HCT116 (cell line): ENCODE results near the gene ARPC1A. TPM values are rescaled to one million over a fixed set of nuclear protein-coding genes. Genes with fewer than 3 reads are reported as not detected.

ENCODE experiments used
- ATAC-seq: fragments of 200-7000 bp; cut with Tn5 transposase; 2 replicates; pipeline ENCODE4 v1.9.1; 2020; ENCODE audit warnings: mild to moderate bottlenecking, moderate library complexity
- BruUV-seq: library from RNA; stranded (reverse); fragments of 400-500 nt; replicated peaks from 2 replicates; lab custom pipeline; 2021; lab: Mats Ljungman, UMichigan
- CTCF ChIA-PET: fragments of 300-600 bp; sonication (Branson Sonifier 250); formaldehyde crosslinking; loops from one replicate; lab custom pipeline; 2021; ENCODE audit warnings: antibody characterized with exemption; lab: Charles Lee
- POLR2A ChIA-PET: fragments of 300-600, 350-600 bp; sonication (Branson Sonifier 250); formaldehyde crosslinking; loops from one replicate; lab custom pipeline; 2021; ENCODE audit warnings: antibody characterized with exemption; lab: Charles Lee
- RAD21 ChIA-PET, 2 experiments: fragments of 300-600 bp; sonication (Branson Sonifier 250); formaldehyde crosslinking; loops; one replicate each; lab custom pipeline; 2023; ENCODE audit warnings: low total read pairs in 2 of 2; ENCODE audit not compliant: uncharacterized antibody in 2 of 2, unreplicated experiment in 2 of 2, low non-redundant PET in 1 of 2; lab: Charles Lee
- DNase-seq: peaks from one replicate; pipeline ENCODE4 v3.0.0-alpha.2; 2010; ENCODE audit warnings: low read depth, low spot score
- H2AFZ ChIP-seq: fragments of 200-600 bp; shearing (Covaris generic), sonication (generic); 2 replicates; pipeline ENCODE4 v1.6.1; 2017; ENCODE audit warnings: low read depth, mixed run types, mixed read lengths, antibody characterized with exemption, low read length; ENCODE audit not compliant: poor library complexity, severe bottlenecking
- H3K27ac ChIP-seq: 2 replicates; pipeline ENCODE4 v1.5.1; 2012; ENCODE audit warnings: low read depth, low read length
- H3K27me3 ChIP-seq: fragments of 200-600 bp; sonication (generic); 2 replicates; pipeline ENCODE4 v1.6.1; 2016; ENCODE audit warnings: mixed run types, low read length, mixed read lengths; ENCODE audit not compliant: insufficient read depth
- H3K36me3 ChIP-seq, 2 experiments: fragments of 200-500 bp in 1 of 2; fragments of 200-600 bp in 1 of 2; sonication (Bioruptor generic) in 1 of 2; sonication (generic) in 1 of 2; 2 replicates each; pipeline versions ENCODE4 v1.5.1 to v1.6.1; 2014 to 2016; ENCODE audit warnings: low read length in 2 of 2, inconsistent platforms in 1 of 2, mixed read lengths in 1 of 2, mixed run types in 1 of 2; ENCODE audit not compliant: insufficient read depth in 2 of 2, control insufficient read depth in 1 of 2
- H3K4me1 ChIP-seq, 2 experiments: fragments of 200-600 bp in 1 of 2; sonication (generic) in 1 of 2; 2 replicates each; pipeline versions ENCODE4 v1.5.1 to v1.6.1; 2012 to 2017; ENCODE audit warnings: low read length in 2 of 2, inconsistent platforms in 1 of 2, mild to moderate bottlenecking in 1 of 2, mixed read lengths in 1 of 2, mixed run types in 1 of 2, moderate library complexity in 1 of 2; ENCODE audit not compliant: insufficient read depth in 2 of 2, control insufficient read depth in 1 of 2
- H3K4me2 ChIP-seq: fragments of 200-600 bp; sonication (generic); 2 replicates; pipeline ENCODE4 v1.6.1; 2017; ENCODE audit warnings: mixed run types, low read length, mixed read lengths
- H3K4me3 ChIP-seq, 2 experiments: fragments of 200-600 bp in 1 of 2; sonication (generic) in 1 of 2; replicated peaks in 1 of 2; 2 replicates each; pipeline ENCODE4 v1.5.1; 2011 to 2016; ENCODE audit warnings: low read length in 2 of 2, control low read depth in 1 of 2, low read depth in 1 of 2, mild to moderate bottlenecking in 1 of 2, mixed read lengths in 1 of 2, mixed run types in 1 of 2
- H3K79me2 ChIP-seq: fragments of 200-600 bp; sonication (generic); 2 replicates; pipeline ENCODE4 v1.6.1; 2017; ENCODE audit warnings: mild to moderate bottlenecking, mixed run types, low read length, moderate library complexity, mixed read lengths; ENCODE audit not compliant: insufficient read depth
- H3K9ac ChIP-seq: fragments of 200-600 bp; sonication (generic); 2 replicates; pipeline ENCODE4 v1.6.1; 2016; ENCODE audit warnings: low read length, mixed read lengths
- H3K9me2 ChIP-seq: fragments of 200-600 bp; sonication (generic), shearing (Covaris generic); 2 replicates; pipeline ENCODE4 v1.6.1; 2017; ENCODE audit warnings: mixed run types, mild to moderate bottlenecking, moderate library complexity; ENCODE audit not compliant: insufficient read depth
- H3K9me3 ChIP-seq, 2 experiments: fragments of 200-500 bp in 1 of 2; fragments of 200-600 bp in 1 of 2; sonication (Bioruptor generic) in 1 of 2; sonication (generic) in 1 of 2; 2 replicates each; pipeline ENCODE4 v1.6.1; 2014 to 2017; ENCODE audit warnings: low read length in 2 of 2, mixed read lengths in 2 of 2, inconsistent platforms in 1 of 2, low read depth in 1 of 2, mild to moderate bottlenecking in 1 of 2, mixed run types in 1 of 2, moderate library complexity in 1 of 2; ENCODE audit not compliant: control insufficient read depth in 1 of 2, insufficient read depth in 1 of 2
- H4K20me1 ChIP-seq: fragments of 200-600 bp; sonication (generic), shearing (Covaris generic); 2 replicates; pipeline ENCODE4 v1.6.1; 2017; ENCODE audit warnings: mixed run types, mild to moderate bottlenecking, moderate library complexity; ENCODE audit not compliant: insufficient read depth
- CBX3 ChIP-seq: IDR thresholded peaks from 2 replicates; pipeline ENCODE4 v1.6.1; 2012; ENCODE audit warnings: low read depth
- CEBPB ChIP-seq: IDR thresholded peaks from 2 replicates; pipeline ENCODE4 v1.6.1; 2012; ENCODE audit warnings: low read depth
- EGR1 ChIP-seq: IDR thresholded peaks from 2 replicates; pipeline ENCODE4 v1.6.1; 2012; ENCODE audit warnings: low read depth
- ELF1 ChIP-seq: IDR thresholded peaks from 2 replicates; pipeline ENCODE4 v1.6.1; 2012; ENCODE audit warnings: low read depth, borderline replicate concordance
- EZH2 ChIP-seq: fragments of 200-600 bp; sonication (generic); IDR thresholded peaks from 2 replicates; pipeline ENCODE4 v1.6.1; 2017; ENCODE audit warnings: antibody characterized with exemption, mixed run types
- EZH2phosphoT487 ChIP-seq: fragments of 200-600 bp; IDR thresholded peaks from 2 replicates; pipeline ENCODE4 v1.6.1; 2018; ENCODE audit warnings: antibody characterized with exemption, borderline replicate concordance
- FOSL1 ChIP-seq: IDR thresholded peaks from 2 replicates; pipeline ENCODE4 v1.6.1; 2012; ENCODE audit warnings: low read depth
- POLR2A ChIP-seq: IDR thresholded peaks from 2 replicates; pipeline ENCODE4 v1.7.0; 2011; ENCODE audit warnings: borderline replicate concordance; ENCODE audit not compliant: insufficient read depth, insufficient read length; ENCODE audit errors: extremely low read depth
- POLR2AphosphoS5 ChIP-seq: IDR thresholded peaks from 2 replicates; pipeline ENCODE4 v1.6.1; 2011; ENCODE audit warnings: mild to moderate bottlenecking, low read depth, low read length, moderate library complexity
- RAD21 ChIP-seq: IDR thresholded peaks from 2 replicates; pipeline ENCODE4 v1.6.1; 2012; ENCODE audit warnings: low read depth, mild to moderate bottlenecking
- SIN3A ChIP-seq: IDR thresholded peaks from 2 replicates; pipeline ENCODE4 v1.6.1; 2012; ENCODE audit warnings: low read depth
- SP1 ChIP-seq: IDR thresholded peaks from 2 replicates; pipeline ENCODE4 v1.6.1; 2012; ENCODE audit warnings: low read depth
- ZFX ChIP-seq: fragments of 450-650 bp; IDR thresholded peaks from 2 replicates; pipeline ENCODE4 v1.6.1; 2017
- ZNF274 ChIP-seq: fragments of 200-500 bp; sonication (Bioruptor generic); IDR thresholded peaks from 2 replicates; pipeline ENCODE4 v1.6.1; 2014; ENCODE audit warnings: mild to moderate bottlenecking, low read depth, low read length, inconsistent platforms
- intact Hi-C: fragments of 100-400 bp; cut with micrococcal nuclease; formaldehyde crosslinking; loops from 2 replicates; pipeline ENCODE4 v1.10.0; 2022
- total RNA-seq: library from RNA; stranded (reverse); gene quantifications from one replicate; pipeline ENCODE4 v1.2.1, GENCODE V29; 2021; ENCODE audit not compliant: unreplicated experiment
- TF ChIP-seq, protein P1 (sequence below): IDR thresholded peaks from 2 replicates; pipeline ENCODE4 v1.6.1; 2011; ENCODE audit warnings: mild to moderate bottlenecking, low read length, moderate library complexity; ENCODE audit not compliant: insufficient replicate concordance; ENCODE audit errors: extremely low read depth
- TF ChIP-seq, protein P2 (sequence below): IDR thresholded peaks from 2 replicates; pipeline ENCODE4 v1.6.1; 2012; ENCODE audit warnings: low read depth
- TF ChIP-seq, protein P3 (sequence below): IDR thresholded peaks from 2 replicates; pipeline ENCODE4 v1.6.1; 2012

The ARPC1A gene
- total RNA-seq, 1 experiment from 2014 or later, result 250 TPM

DNA sequence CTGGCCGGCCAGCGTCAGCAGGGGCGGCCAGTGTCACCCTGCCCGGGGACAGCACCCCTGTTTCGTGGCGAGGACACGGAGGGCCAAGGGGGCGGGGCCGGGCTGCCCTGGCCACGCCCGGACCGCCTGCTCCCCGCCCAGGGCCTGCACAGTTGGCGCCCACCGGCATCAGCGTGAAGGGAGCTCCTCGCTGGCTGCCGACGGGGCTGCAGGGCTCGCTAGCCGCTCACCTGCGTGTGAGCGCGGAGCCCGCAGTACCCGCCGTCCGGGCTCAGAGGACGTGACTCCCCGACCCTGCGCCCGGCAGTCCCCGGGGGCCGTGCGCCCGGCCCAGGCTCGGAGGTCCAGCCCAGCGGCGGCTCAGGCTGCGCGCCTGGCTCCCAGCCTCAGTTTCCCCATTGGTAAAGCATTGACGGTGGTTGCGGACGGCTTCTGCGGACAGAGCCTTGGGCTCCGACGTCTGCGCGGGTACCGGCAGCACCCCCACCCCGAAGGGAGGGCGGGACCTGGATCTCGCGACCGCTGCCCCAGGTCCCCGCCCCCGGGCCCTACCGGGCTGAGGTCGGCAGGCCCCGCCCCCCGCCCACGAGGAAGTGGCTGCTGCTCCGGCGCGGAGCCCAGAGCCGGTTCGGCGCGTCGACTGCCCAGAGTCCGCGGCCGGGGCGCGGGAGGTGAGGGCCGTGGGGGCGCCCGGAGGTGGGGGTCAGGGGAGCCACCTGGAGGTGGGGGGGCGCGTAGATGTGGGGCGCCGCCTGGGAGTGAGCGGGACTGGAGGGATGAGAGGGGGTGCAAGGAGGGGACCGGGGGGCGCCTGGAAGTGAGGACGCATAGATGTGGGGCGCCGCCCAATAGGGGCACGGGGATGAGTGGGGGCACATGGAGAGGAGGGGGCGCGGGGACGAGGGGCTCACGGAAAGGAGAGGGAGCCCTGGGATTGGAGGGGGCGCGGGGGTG lies 48.7 kb downstream of the ARPC1A start, which contains the start of gene ARPC1B:
Gene ARPC1B (plus strand): TSS at position 620 of the 954 bp plus-strand sequence. CDS start 10,985 bp downstream, outside the sequence.
- ChIA-PET POLR2A (interaction anchor here (0.7 kb wide), 1 partner anchor 716 kb away, joined by 4 read pairs; no protein-coding TSS in a partner anchor), CTCF (no interaction called here), RAD21 (no interaction called here)
- Histone ChIP-seq H3K9me3 (no peaks in the 10 kb centered on the region), H2AFZ (no peak within 1 kb of the TSS), H3K4me1 (peaks cover 24 to 58% of the 10 kb centered on the region in 2 experiments), H3K9ac (peak within 1 kb of the TSS; percentile 89), H4K20me1 (no peaks in the 10 kb centered on the region), H3K27ac (peak within 1 kb of the TSS; percentile 74), H3K4me3 (peak within 1 kb of the TSS; percentile 68 to 86), H3K27me3 (no peaks in the 10 kb centered on the region), H3K36me3 (peaks cover 5 to 19% of the 10 kb centered on the region in 2 experiments; a peak in 2 of 4 replicates), H3K4me2 (peak within 1 kb of the TSS; percentile 92), H3K79me2 (peaks cover 44% of the 10 kb centered on the region), H3K9me2 (no peaks in the 10 kb centered on the region)
- DNase-seq (peak; percentile 41), ATAC-seq (peak; percentile 80)
- intact Hi-C loops, result no loop called here
- no peak for TF ChIP-seq FOSL1
- TF ChIP-seq EGR1, result peak; percentile 90
- peak; percentile 36; the same call in 1 of the 2 replicates for TF ChIP-seq ZFX
- TF ChIP-seq POLR2A, result peak; percentile 41
- no peak for TF ChIP-seq EZH2
- no peak for TF ChIP-seq EZH2phosphoT487
- TF ChIP-seq RAD21, result no peak
- TF ChIP-seq ELF1, result no peak
- TF ChIP-seq, protein P1, sequence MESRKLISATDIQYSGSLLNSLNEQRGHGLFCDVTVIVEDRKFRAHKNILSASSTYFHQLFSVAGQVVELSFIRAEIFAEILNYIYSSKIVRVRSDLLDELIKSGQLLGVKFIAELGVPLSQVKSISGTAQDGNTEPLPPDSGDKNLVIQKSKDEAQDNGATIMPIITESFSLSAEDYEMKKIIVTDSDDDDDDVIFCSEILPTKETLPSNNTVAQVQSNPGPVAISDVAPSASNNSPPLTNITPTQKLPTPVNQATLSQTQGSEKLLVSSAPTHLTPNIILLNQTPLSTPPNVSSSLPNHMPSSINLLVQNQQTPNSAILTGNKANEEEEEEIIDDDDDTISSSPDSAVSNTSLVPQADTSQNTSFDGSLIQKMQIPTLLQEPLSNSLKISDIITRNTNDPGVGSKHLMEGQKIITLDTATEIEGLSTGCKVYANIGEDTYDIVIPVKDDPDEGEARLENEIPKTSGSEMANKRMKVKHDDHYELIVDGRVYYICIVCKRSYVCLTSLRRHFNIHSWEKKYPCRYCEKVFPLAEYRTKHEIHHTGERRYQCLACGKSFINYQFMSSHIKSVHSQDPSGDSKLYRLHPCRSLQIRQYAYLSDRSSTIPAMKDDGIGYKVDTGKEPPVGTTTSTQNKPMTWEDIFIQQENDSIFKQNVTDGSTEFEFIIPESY, result peak; percentile 66
- no peak for TF ChIP-seq CEBPB
- TF ChIP-seq, protein P2, sequence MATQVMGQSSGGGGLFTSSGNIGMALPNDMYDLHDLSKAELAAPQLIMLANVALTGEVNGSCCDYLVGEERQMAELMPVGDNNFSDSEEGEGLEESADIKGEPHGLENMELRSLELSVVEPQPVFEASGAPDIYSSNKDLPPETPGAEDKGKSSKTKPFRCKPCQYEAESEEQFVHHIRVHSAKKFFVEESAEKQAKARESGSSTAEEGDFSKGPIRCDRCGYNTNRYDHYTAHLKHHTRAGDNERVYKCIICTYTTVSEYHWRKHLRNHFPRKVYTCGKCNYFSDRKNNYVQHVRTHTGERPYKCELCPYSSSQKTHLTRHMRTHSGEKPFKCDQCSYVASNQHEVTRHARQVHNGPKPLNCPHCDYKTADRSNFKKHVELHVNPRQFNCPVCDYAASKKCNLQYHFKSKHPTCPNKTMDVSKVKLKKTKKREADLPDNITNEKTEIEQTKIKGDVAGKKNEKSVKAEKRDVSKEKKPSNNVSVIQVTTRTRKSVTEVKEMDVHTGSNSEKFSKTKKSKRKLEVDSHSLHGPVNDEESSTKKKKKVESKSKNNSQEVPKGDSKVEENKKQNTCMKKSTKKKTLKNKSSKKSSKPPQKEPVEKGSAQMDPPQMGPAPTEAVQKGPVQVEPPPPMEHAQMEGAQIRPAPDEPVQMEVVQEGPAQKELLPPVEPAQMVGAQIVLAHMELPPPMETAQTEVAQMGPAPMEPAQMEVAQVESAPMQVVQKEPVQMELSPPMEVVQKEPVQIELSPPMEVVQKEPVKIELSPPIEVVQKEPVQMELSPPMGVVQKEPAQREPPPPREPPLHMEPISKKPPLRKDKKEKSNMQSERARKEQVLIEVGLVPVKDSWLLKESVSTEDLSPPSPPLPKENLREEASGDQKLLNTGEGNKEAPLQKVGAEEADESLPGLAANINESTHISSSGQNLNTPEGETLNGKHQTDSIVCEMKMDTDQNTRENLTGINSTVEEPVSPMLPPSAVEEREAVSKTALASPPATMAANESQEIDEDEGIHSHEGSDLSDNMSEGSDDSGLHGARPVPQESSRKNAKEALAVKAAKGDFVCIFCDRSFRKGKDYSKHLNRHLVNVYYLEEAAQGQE, result no peak
- TF ChIP-seq CBX3, result no peak
- TF ChIP-seq SIN3A, result no peak; the same call in 1 of the 2 replicates
- no peak for TF ChIP-seq ZNF274
- TF ChIP-seq POLR2AphosphoS5, result peak; percentile 89
- no peak for TF ChIP-seq SP1
- TF ChIP-seq, protein P3, sequence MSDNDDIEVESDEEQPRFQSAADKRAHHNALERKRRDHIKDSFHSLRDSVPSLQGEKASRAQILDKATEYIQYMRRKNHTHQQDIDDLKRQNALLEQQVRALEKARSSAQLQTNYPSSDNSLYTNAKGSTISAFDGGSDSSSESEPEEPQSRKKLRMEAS, result 0 out of 2 replicates have a peak, but pooled peaks have one; percentile 35
- BruUV-seq, result no TSS peak
